Measurements from ENCODE around the gene RFC2.

The RFC2 gene

GRCh38 chr7:74254129-74254857 is at the start of gene RFC2:
Gene RFC2, minus strand, starts transcription at chr7:74254399. Its CDS starts 16 bp downstream, at chr7:74254383.
- DNase-seq, result peak; percentile 68 to 99 (median 95)

GRCh38 chr7:74302745-74303221 is 48.6 kb upstream of the RFC2 start:
- DNase-seq, result peak in 13 of 56 donors; percentile 13 to 48 (median 24)

DNA sequence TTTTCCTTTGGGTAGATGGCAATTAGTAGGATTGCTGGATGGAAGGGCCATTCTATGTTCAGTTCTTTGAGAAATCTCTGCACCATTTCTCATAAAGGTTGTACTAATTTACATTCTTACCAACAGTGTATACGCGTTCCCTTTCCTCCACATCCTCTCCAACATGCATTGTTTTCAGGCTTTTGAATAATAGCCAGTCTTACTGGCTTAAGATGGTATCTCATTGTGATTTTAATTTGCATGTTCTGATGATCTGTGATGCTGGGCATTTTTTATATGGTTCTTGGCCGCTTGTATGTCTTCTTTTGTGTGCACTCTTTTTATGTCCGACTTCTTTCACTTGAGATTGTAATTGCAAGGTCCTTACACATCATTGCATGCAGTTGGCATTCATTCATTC is 46.7 kb upstream of the RFC2 start:
- no peak for DNase-seq

- DNase-seq, result no peak
Measured at GRCh38 chr7:74299401-74299800, 45.2 kb upstream of the RFC2 start.

DNA sequence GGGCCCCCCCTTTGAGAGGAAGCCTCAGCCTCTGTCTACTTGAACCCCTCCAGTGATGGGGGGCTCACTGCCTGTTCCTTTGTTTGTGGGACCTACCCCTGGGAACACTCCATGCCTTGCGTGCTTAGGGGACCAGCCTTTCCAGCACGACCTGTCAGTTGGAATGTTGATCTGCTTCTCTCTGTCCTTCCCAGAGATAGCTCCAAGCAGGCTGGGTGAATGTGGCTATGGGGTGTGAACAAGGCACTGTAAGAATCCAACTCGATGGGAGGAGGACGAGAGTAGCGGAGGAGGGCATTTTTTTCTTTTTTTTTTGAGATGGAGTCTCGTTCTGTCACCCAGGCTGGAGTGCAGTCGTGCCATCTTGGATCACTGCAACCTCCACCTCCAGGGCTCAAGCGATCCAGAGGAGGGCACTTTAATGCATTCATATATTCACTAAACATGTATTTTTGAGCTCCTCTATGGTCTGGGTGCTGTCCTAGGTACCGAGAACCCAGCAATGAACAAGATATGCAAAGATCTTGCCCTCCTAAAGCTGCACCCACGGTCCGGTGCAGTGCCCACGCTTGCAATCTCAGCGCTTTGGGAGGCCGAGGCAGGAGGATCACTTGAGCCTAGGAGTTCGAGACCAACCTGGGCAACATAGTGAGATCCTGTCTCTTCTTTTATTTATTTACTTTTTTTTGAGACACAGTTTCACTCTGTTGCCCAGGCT is 43.5 kb upstream of the RFC2 start:
- no peak for DNase-seq

GRCh38 chr7:74294191-74294998 is 40.2 kb upstream of the RFC2 start:
- DNase-seq, result no peak

GRCh38 chr7:74293577-74293908 is 39.3 kb upstream of the RFC2 start:
- DNase-seq, result peak in 1 of 56 donors; percentile 25

DNA sequence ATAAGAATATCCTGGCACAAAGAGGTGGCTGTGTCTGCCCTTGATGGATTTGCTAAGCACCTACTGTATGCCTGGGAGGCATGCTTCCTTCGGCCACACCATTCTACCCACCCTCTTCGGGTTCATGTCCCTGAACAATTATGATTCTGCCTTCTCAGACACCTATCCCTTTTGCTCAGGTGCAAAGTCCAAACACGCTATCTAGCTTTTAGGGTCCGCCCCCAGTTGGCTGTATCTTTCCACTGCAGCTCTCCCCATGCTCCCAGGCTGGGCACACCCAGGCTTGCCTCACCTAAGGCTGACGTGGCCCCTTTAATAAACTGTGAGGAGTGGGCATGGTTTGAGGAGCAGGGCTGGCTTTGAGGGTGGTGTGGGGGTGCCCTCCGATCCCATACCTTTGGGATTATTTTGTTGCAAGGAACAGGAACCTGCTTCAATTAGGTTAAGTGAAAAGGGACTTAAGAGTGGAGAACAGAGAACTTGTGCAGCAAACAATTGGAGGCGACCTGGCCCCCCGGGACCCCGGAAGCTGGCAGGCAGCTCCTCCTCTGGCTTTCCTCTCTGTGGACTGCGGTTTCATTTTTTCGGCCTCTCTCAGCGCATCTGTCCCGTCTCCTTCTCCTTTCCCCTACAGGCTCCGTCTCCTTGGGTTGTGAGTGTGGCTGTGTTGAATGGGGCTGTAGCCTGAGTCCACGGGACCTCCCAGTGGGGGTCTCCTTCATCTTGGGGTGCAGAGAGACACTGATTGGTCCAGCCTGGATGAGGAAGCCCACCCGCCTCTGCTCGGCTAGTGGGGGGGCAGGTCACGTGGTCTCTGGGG is 38.8 kb upstream of the RFC2 start:
- peak in 1 of 56 donors; percentile 15 for DNase-seq

DNA sequence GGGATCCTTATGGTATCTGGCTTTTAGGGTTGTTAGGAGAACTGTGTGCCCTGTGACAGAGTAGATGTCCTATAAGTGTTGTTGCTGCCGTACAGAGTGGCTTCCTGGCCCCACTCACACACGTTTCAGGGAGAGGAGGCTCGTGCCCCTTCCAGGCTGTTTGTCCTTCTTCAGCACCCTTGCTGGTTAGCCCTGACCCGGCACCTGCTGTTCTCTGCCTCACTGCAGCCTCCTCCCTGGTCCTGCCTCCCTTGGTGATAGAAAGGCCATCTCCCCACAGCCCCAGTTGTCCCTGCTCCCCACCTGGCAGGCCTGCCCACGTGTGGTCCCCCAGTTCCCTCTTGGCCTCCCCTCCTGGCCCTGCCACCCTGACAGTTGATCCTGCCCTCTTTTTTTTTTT is 37.3 kb upstream of the RFC2 start:
- DNase-seq, result no peak

DNA sequence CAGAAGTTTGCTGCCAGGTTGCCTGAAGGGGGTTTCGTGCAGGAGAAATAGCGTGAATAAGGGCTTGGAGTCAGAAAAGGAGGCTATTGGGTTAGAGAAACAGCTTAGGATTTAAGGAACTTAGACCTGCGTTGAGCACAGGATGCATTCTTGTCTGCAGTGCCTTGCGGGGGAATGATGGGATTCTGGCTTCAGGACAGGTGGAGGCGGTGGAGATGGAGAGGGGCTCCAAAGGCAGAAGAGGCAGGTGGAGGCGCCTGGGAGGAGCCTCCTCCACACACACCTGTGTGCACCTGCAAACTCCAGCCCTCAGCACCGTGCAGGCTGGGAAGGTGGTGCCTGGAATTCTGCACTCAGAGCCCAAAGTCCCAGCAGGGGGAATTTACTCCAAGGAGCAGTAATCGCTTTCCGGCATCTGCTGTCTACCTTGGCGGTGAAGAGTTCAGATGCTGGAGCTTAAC is 36.8 kb upstream of the RFC2 start:
- DNase-seq, result peak in 5 of 56 donors; percentile 20 to 34 (median 25)

- DNase-seq, result peak in 20 of 56 donors; percentile 14 to 64 (median 44)
Measured at GRCh38 chr7:74290553-74290950, 36.4 kb upstream of the RFC2 start.

- DNase-seq, result peak in 45 of 56 donors; percentile 18 to 78 (median 46)
Measured at GRCh38 chr7:74289659-74290552, 35.7 kb upstream of the RFC2 start.

- DNase-seq, result peak in 54 of 56 donors; percentile 43 to 92 (median 82)
Measured at GRCh38 chr7:74289018-74289658, 34.9 kb upstream of the RFC2 start, which contains the start of gene CLIP2. Gene CLIP2, plus strand, starts transcription at chr7:74289407. Its CDS starts 28,140 bp downstream, at chr7:74317547.

DNA sequence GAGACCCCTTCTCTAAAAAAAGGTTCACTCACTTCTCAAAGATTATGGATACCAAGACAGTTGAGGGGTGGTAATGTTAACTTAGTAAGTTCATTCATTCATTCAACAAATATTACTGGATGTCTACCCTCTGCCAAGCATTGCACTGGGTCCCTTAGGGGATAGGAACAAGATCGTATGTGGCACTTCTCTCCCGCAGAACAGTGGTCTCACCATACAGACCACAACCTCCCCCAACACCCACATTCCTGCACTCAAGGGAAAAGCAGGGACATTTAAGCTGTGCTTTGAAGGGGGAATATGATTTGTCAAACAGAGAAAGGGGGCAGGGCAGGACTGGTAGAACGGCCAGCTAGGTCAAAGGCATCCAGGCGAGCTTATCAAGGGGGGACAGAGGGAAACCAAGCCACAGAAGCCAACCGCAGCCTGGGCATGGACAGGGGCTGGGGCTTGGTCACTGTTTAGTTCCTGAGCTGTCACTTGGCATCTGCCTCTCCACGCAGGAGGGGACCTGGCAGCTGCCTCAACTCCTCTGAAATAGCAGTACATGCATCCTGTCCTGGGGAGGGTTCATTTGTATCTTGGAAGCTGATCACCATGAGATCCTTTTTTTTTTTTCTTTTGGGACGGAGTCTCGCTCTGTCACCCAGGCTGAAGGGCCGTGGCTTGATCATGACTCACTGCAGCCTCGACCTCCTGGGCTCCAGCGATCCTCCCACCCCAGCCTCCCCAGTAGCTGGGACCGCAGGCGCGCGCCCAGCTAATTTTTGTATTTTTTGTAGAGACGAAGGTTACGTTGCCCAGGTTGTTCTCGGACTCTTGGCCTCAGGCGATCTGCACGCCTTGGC is 34.1 kb upstream of the RFC2 start:
- peak in 3 of 56 donors; percentile 7 to 34 (median 23) for DNase-seq

DNA sequence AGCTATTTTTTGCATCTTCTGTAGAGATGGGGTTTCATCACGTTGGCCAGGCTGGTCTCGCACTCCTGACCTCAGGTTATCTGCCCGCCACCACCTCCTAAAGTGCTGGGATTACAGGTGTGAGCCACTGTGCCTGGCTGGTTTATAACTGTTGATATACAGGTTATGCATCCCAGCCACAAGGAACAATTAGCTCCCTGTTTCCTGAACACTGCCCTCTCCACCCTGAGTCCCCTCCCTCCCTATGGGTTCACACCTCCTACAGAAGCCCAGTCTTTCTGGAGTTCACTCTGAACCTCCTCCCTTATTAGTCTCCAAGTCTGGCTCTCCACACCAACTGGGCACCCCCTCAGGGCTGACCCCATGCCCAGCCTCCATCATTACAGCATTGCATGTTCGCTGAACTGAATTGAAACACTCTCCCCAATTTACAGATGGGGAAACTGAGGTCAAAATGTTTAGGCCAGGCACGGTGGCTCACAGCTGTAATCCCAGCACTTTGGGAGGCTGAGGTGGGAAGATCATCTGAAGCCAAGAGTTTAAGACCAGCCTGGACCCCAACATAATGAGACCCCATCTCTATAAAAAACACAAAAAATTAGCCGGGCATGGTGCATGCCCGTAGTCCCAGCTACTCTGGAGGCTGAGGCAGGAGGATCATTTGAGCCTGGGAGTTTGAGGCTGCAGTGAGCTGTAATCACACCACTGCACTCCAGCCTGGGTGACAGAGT is 33.3 kb upstream of the RFC2 start:
- no peak for DNase-seq

DNA sequence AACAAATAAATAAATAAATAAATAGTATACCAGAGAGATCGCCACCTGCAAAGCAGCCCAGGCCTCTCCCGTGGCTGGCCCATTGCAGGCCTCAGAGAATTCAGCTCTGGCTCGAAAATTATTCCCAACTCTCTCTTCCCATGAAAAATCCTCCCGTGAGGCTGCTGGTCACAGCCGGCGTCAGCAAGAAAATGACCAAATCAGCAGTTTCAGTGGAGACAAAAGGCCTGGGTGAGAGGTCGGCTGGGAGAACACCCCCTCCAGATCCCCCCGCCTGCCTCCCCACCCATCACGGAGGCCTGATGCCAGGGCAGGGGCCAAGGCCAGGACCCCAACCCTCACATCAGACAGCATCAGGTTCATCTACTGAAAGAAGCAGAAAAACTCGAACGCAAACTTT is 31.9 kb upstream of the RFC2 start:
- no peak for DNase-seq

DNA sequence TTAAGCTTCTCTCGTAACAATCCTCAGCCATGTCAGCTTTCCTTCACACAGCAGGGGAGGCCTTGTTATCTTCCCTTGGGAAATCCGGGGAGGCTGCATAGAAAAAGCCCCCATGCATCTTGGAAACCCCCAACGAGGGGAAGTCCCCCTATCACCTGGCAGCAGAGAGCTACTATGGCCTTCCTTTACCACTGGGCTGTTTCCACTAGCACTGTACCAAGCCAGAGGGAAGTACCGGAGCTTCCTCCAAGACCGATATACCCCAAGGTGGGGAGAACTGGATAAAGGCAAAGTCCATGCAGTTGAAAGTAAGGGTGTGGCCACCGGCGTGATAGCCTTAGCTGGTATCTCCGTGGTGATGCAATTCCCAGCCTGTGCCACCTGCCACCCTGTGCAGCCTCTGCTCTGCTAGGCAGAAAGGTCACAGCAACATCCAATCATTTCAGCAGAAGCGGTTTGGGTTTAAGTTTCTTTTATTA is 30.6 kb upstream of the RFC2 start:
- no peak for DNase-seq
